Head of caudate nucleus (tissue), 42 donors: ENCODE results near the gene TCF19.
A peak's percentile ranks its signal among the peaks of the same experiment; 100 is the strongest.
"Not testable (repeated sequence)": the region's sequence is repeated elsewhere in the genome, so short reads cannot be mapped to it uniquely, and the experiment has no call there.

Source experiments
- DNase-seq, 42 donors: peaks; one replicate each; pipeline versions ENCODE4 v3.0.0 to v3.0.0-alpha.2; 2020 to 2021; ENCODE audit warnings: mixed read lengths in 7 of 42
- intact Hi-C: fragments of 100-400 bp; cut with DNase I; formaldehyde crosslinking; loops from one replicate; pipeline ENCODE4 v1.15.0; 2022

TCF19 gene

GRCh38 chr6:31171931-31172905 lies 13.8 kb downstream of the TCF19 start:
- DNase-seq: no peak
- intact Hi-C loops: no loop called here

- DNase-seq: no peak
- intact Hi-C loops: no loop called here
These were observed 14.6 kb downstream of the TCF19 start for GRCh38 chr6:31172973-31173384.

GRCh38 chr6:31173406-31173805 lies 15.0 kb downstream of the TCF19 start:
- intact Hi-C loops: no loop called here
- no peak for DNase-seq

GRCh38 chr6:31174378-31174777 lies 16.0 kb downstream of the TCF19 start:
- no peak for DNase-seq

GRCh38 chr6:31175971-31176370 lies 17.6 kb downstream of the TCF19 start:
- intact Hi-C loops: no loop called here

More at GRCh38 chr6:31174378-31174777, 16.0 kb downstream of the TCF19 start:
- intact Hi-C loops: no loop called here

GRCh38 chr6:31178143-31179041 lies 20.0 kb downstream of the TCF19 start:
- intact Hi-C loops: no loop called here
- no peak for DNase-seq

More at GRCh38 chr6:31175971-31176370, 17.6 kb downstream of the TCF19 start:
- DNase-seq: no peak

- DNase-seq: no peak
- intact Hi-C loops: no loop called here
These were observed 20.6 kb downstream of the TCF19 start for GRCh38 chr6:31179042-31179386.

- intact Hi-C loops: no loop called here
- DNase-seq: no peak
These were observed 21.5 kb downstream of the TCF19 start for GRCh38 chr6:31179896-31180295.

- intact Hi-C loops: no loop called here
- DNase-seq: peak in 34 of 42 donors; percentile 22 to 89 (median 54)
These were observed 22.1 kb downstream of the TCF19 start for GRCh38 chr6:31180500-31180899.

GRCh38 chr6:31183287-31183686 lies 24.9 kb downstream of the TCF19 start:
- DNase-seq, intact Hi-C loops: not testable (repeated sequence)

GRCh38 chr6:31183859-31184258 lies 25.5 kb downstream of the TCF19 start:
- DNase-seq, intact Hi-C loops: not testable (repeated sequence)

GRCh38 chr6:31185695-31186051 lies 27.3 kb downstream of the TCF19 start:
- DNase-seq, intact Hi-C loops: not testable (repeated sequence)

GRCh38 chr6:31186052-31186734 lies 27.8 kb downstream of the TCF19 start:
- DNase-seq: peak in 1 of 42 donors; percentile 43
- intact Hi-C loops: no loop called here

- no peak for DNase-seq
- intact Hi-C loops: no loop called here
These were observed 29.4 kb downstream of the TCF19 start for GRCh38 chr6:31187780-31188194.

- DNase-seq, intact Hi-C loops: not testable (repeated sequence)
These were observed 30.8 kb downstream of the TCF19 start for GRCh38 chr6:31189223-31189622.

GRCh38 chr6:31190488-31190887 lies 32.1 kb downstream of the TCF19 start:
- intact Hi-C loops: loop anchor here (5.0 kb wide), 1 partner anchor 53 kb away; the partner anchor contains the start of gene PSORS1C2
- DNase-seq: no peak

GRCh38 chr6:31192431-31193105 lies 34.2 kb downstream of the TCF19 start:
- peak; percentile 25 to 86 (median 72) for DNase-seq
- intact Hi-C loops: loop anchor here (5.0 kb wide), 1 partner anchor 55 kb away; the partner anchor contains the start of gene PSORS1C2

GRCh38 chr6:31193206-31193605 lies 34.8 kb downstream of the TCF19 start:
- no peak for DNase-seq
- intact Hi-C loops: loop anchor here (5.0 kb wide), 1 partner anchor 56 kb away; the partner anchor contains the start of gene PSORS1C2
